ENCODE results near the gene OVCA2. TPM values are rescaled to one million over a fixed set of nuclear protein-coding genes. Genes with fewer than 3 reads are reported as not detected.
"Not testable (repeated sequence)": the region's sequence is repeated elsewhere in the genome, so short reads cannot be mapped to it uniquely, and the experiment has no call there.

Gene OVCA2
- polyA plus RNA-seq, 1 donor, result 26.8 TPM

GRCh38 chr17:2013220-2013993 is 28.4 kb upstream of the OVCA2 start:
- H3K27me3 ChIP-seq (ENCODE audit: control insufficient read depth, insufficient read depth, low read length), result peaks cover 30% of the 10 kb centered on the region
- not testable (repeated sequence) for DNase-seq; H3K4me3 ChIP-seq (ENCODE audit: low read length); H3K4me1 ChIP-seq (ENCODE audit: control insufficient read depth, insufficient read depth, low read length); H3K27ac ChIP-seq (ENCODE audit: low read length); H3K36me3 ChIP-seq (ENCODE audit: control insufficient read depth, insufficient read depth, low read length); H3K9me3 ChIP-seq (ENCODE audit: control insufficient read depth, low read depth, low read length)
- no CpG with 5 or more reads among the region's 6 CpGs for WGBS (ENCODE audit: insufficient coverage, low lambda C conversion rate)

- no peak overlapping the region for H3K27ac ChIP-seq (ENCODE audit: low read length)
- H3K36me3 ChIP-seq (ENCODE audit: control insufficient read depth, insufficient read depth, low read length), result no peaks in the 10 kb centered on the region
- no CpG with 5 or more reads among the region's 1 CpG for WGBS (ENCODE audit: insufficient coverage, low lambda C conversion rate)
- peaks cover 36% of the 10 kb centered on the region for H3K27me3 ChIP-seq (ENCODE audit: control insufficient read depth, insufficient read depth, low read length)
- H3K9me3 ChIP-seq (ENCODE audit: control insufficient read depth, low read depth, low read length), result peaks cover 4% of the 10 kb centered on the region
- no peak for DNase-seq
- no peak overlapping the region for H3K4me3 ChIP-seq (ENCODE audit: low read length)
- peaks cover 5% of the 10 kb centered on the region for H3K4me1 ChIP-seq (ENCODE audit: control insufficient read depth, insufficient read depth, low read length)
Measured at GRCh38 chr17:2013994-2014317, 27.9 kb upstream of the OVCA2 start.

DNA sequence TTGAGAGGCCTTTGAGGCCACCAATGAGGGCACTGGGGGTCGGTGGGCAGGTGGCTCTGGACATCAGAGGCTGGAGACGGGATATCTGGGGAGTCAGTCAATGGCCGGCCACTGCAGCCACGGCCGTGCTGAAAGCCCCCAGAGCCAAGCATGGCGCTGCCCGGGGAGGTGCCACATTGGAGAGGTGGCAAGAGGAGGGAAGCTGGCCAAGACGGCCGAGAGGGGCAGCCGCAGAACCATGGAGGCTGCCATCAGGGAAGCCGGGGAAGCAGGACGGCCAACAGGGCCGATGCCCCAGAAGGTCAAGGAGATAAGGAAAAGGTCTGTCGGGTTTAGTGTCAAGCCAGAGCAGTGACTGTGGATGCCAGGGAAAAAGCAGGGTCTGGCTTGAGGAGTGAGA is 26.5 kb upstream of the OVCA2 start:
- WGBS (ENCODE audit: insufficient coverage, low lambda C conversion rate), result no CpG with 5 or more reads among the region's 14 CpGs
- H3K36me3 ChIP-seq (ENCODE audit: control insufficient read depth, insufficient read depth, low read length), result no peaks in the 10 kb centered on the region
- no peak for DNase-seq
- H3K4me3 ChIP-seq (ENCODE audit: low read length), result no peak overlapping the region
- H3K4me1 ChIP-seq (ENCODE audit: control insufficient read depth, insufficient read depth, low read length), result peaks cover 4% of the 10 kb centered on the region
- H3K27ac ChIP-seq (ENCODE audit: low read length), result no peak overlapping the region
- H3K27me3 ChIP-seq (ENCODE audit: control insufficient read depth, insufficient read depth, low read length), result peaks cover 48% of the 10 kb centered on the region
- H3K9me3 ChIP-seq (ENCODE audit: control insufficient read depth, low read depth, low read length), result peaks cover 4% of the 10 kb centered on the region

GRCh38 chr17:2016494-2016893 is 25.3 kb upstream of the OVCA2 start:
- Histone ChIP-seq H3K27ac (ENCODE audit: low read length) (no peak overlapping the region), H3K27me3 (ENCODE audit: control insufficient read depth, insufficient read depth, low read length) (peaks cover 60% of the 10 kb centered on the region), H3K36me3 (ENCODE audit: control insufficient read depth, insufficient read depth, low read length) (no peaks in the 10 kb centered on the region), H3K4me3 (ENCODE audit: low read length) (no peak overlapping the region), H3K9me3 (ENCODE audit: control insufficient read depth, low read depth, low read length) (peaks cover 4% of the 10 kb centered on the region), H3K4me1 (ENCODE audit: control insufficient read depth, insufficient read depth, low read length) (peaks cover under 1% of the 10 kb centered on the region)
- no CpG with 5 or more reads among the region's 20 CpGs for WGBS (ENCODE audit: insufficient coverage, low lambda C conversion rate)
- no peak for DNase-seq

- Histone ChIP-seq H3K9me3 (ENCODE audit: control insufficient read depth, low read depth, low read length) (peaks cover 4% of the 10 kb centered on the region), H3K27ac (ENCODE audit: low read length) (no peak overlapping the region), H3K27me3 (ENCODE audit: control insufficient read depth, insufficient read depth, low read length) (peaks cover 66% of the 10 kb centered on the region), H3K4me3 (ENCODE audit: low read length) (no peak overlapping the region), H3K4me1 (ENCODE audit: control insufficient read depth, insufficient read depth, low read length) (no peaks in the 10 kb centered on the region), H3K36me3 (ENCODE audit: control insufficient read depth, insufficient read depth, low read length) (no peaks in the 10 kb centered on the region)
- no CpG with 5 or more reads among the region's 19 CpGs for WGBS (ENCODE audit: insufficient coverage, low lambda C conversion rate)
- DNase-seq, result no peak
Measured at GRCh38 chr17:2017274-2017941, 24.4 kb upstream of the OVCA2 start.

DNA sequence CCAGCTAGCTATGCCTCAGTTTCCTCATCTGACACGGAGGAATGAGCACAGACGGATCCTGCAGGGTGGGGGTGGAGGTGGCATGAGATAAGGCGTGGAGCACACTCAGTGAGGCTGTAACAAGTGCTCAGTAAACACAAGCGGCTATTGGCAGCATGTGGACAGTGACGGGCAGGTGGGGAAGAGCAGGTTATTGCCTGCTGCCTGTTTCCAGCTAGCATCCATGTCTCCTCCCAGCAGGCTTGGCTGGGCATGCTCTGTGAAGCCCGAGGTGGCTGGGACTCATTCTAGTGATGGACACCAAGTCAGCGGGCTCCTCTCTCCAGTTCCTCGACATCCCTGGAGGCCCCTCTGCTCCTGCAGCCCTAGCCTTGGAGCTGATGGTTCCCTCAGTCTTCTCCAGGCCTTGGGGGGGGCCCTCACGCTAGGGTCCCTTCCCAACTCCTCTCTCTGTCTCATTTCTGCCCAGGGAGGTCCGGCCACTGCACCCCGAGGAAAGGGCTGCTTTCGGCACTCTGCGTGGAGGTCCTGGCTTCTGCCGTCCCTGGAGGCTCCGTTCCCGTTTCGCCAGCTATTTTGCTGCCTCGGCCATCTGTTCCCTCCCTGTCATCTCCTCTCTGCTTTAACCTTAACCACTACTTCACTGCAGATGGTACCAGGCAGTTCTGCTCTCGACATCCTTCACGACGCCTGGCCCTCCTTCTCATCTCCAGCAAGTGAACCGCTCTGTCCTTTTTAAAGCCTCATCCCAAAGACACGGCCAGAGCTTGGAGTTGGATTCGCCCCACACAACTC is 22.9 kb upstream of the OVCA2 start:
- 92% methylated on average over 5 of the region's 24 CpGs for WGBS (ENCODE audit: insufficient coverage, low lambda C conversion rate)
- Histone ChIP-seq H3K9me3 (ENCODE audit: control insufficient read depth, low read depth, low read length) (peaks cover 4% of the 10 kb centered on the region), H3K27ac (ENCODE audit: low read length) (no peak overlapping the region), H3K4me1 (ENCODE audit: control insufficient read depth, insufficient read depth, low read length) (no peaks in the 10 kb centered on the region), H3K27me3 (ENCODE audit: control insufficient read depth, insufficient read depth, low read length) (peaks cover 81% of the 10 kb centered on the region), H3K36me3 (ENCODE audit: control insufficient read depth, insufficient read depth, low read length) (no peaks in the 10 kb centered on the region), H3K4me3 (ENCODE audit: low read length) (no peak overlapping the region)
- no peak for DNase-seq

DNA sequence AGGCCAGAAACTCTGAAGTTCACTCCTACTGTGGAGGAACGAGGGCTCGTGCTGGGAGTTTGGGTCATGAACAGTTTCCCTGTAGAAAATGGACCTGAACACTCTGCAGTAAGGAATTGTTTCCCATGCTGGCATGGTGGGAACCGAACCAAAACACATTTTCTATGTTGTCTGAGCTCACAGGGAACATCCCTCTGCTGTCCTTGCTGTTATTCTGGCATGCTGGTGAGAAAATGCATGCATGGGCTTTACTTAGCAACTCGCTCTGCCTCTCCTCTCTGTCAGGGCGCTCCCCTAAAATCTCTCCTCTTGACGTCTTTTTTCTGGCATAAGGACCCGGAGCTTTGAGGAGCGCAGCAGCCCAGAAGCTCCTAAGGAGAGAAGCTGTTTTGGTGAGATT is 22.1 kb upstream of the OVCA2 start:
- no peak for DNase-seq
- Histone ChIP-seq H3K4me1 (ENCODE audit: control insufficient read depth, insufficient read depth, low read length) (peaks cover 4% of the 10 kb centered on the region), H3K36me3 (ENCODE audit: control insufficient read depth, insufficient read depth, low read length) (no peaks in the 10 kb centered on the region), H3K4me3 (ENCODE audit: low read length) (no peak overlapping the region), H3K27me3 (ENCODE audit: control insufficient read depth, insufficient read depth, low read length) (peaks cover 88% of the 10 kb centered on the region), H3K9me3 (ENCODE audit: control insufficient read depth, low read depth, low read length) (peaks cover 4% of the 10 kb centered on the region), H3K27ac (ENCODE audit: low read length) (no peak overlapping the region)
- WGBS (ENCODE audit: insufficient coverage, low lambda C conversion rate), result 90% methylated on average over 2 of the region's 8 CpGs

GRCh38 chr17:2020721-2021120 is 21.1 kb upstream of the OVCA2 start:
- H3K27me3 ChIP-seq (ENCODE audit: control insufficient read depth, insufficient read depth, low read length), result peaks cover 87% of the 10 kb centered on the region
- no CpG with 5 or more reads among the region's 8 CpGs for WGBS (ENCODE audit: insufficient coverage, low lambda C conversion rate)
- H3K36me3 ChIP-seq (ENCODE audit: control insufficient read depth, insufficient read depth, low read length), result no peaks in the 10 kb centered on the region
- H3K27ac ChIP-seq (ENCODE audit: low read length), result no peak overlapping the region
- DNase-seq, result no peak
- peaks cover 1% of the 10 kb centered on the region for H3K9me3 ChIP-seq (ENCODE audit: control insufficient read depth, low read depth, low read length)
- H3K4me3 ChIP-seq (ENCODE audit: low read length), result no peak overlapping the region
- peaks cover 10% of the 10 kb centered on the region for H3K4me1 ChIP-seq (ENCODE audit: control insufficient read depth, insufficient read depth, low read length)

DNA sequence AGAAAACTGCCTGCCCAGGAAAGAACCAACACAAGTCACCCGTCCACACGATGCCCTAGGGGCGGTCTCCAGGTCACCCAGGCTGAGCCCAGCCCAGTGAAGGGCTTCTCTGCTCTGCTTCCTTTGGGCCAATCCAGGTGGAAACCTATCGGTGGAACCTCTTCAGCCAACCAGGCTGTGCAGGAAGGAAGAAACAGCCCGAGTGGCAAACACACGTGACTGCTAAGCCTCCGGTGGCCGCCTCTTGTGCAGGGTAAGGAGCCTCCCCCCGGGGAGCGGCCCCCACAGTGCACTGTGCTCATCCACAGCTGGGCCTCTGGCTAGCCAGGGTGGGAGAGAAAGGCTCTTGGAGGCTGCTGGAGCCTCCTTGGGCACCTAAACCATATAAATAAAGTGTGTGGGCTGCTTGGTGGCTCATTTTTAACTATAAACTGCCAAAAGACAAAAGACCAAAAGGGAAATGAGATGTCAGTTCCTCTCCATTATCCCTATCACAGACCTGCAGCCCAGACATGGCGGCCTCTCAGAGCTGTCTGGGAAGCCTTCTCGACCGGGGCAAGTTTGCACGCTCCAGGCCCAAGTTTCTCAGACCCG is 19.1 kb upstream of the OVCA2 start:
- WGBS (ENCODE audit: insufficient coverage, low lambda C conversion rate), result no CpG with 5 or more reads among the region's 15 CpGs
- H3K27me3 ChIP-seq (ENCODE audit: control insufficient read depth, insufficient read depth, low read length), result peaks cover 92% of the 10 kb centered on the region
- no peak overlapping the region for H3K4me3 ChIP-seq (ENCODE audit: low read length)

GRCh38 chr17:2023256-2023655 is 18.6 kb upstream of the OVCA2 start:
- peaks cover 3% of the 10 kb centered on the region for H3K9me3 ChIP-seq (ENCODE audit: control insufficient read depth, low read depth, low read length)
- H3K36me3 ChIP-seq (ENCODE audit: control insufficient read depth, insufficient read depth, low read length), result no peaks in the 10 kb centered on the region
- no peak for DNase-seq
- no peak overlapping the region for H3K27ac ChIP-seq (ENCODE audit: low read length)
- peaks cover 15% of the 10 kb centered on the region for H3K4me1 ChIP-seq (ENCODE audit: control insufficient read depth, insufficient read depth, low read length)
- no peak overlapping the region for H3K4me3 ChIP-seq (ENCODE audit: low read length)
- WGBS (ENCODE audit: insufficient coverage, low lambda C conversion rate), result no CpG with 5 or more reads among the region's 16 CpGs
- H3K27me3 ChIP-seq (ENCODE audit: control insufficient read depth, insufficient read depth, low read length), result peaks cover 92% of the 10 kb centered on the region

More for the DNA sequence above, 19.1 kb upstream of the OVCA2 start:
- H3K9me3 ChIP-seq (ENCODE audit: control insufficient read depth, low read depth, low read length), result peaks cover 3% of the 10 kb centered on the region
- no peak overlapping the region for H3K27ac ChIP-seq (ENCODE audit: low read length)
- H3K36me3 ChIP-seq (ENCODE audit: control insufficient read depth, insufficient read depth, low read length), result no peaks in the 10 kb centered on the region
- peaks cover 15% of the 10 kb centered on the region for H3K4me1 ChIP-seq (ENCODE audit: control insufficient read depth, insufficient read depth, low read length)
- no peak for DNase-seq

Measured in large intestine (tissue), 3 donors.